ENCODE measurements around the gene NBEAL2.
"Not testable (repeated sequence)": the region's sequence is repeated elsewhere in the genome, so short reads cannot be mapped to it uniquely, and the experiment has no call there.

Gene NBEAL2

GRCh38 chr3:47036145-47036544 is 56.7 kb downstream of the NBEAL2 start:
- Histone ChIP-seq H3K9me3 (replicated peaks in 1 of 11) (peaks cover 0 to 6% (median 0%) of the 10 kb centered on the region in 11 experiments; a peak in 2 of 22 replicates), H3K4me2 (no peak overlapping the region), H3K36me3 (peaks cover 79 to 96% (median 89%) of the 10 kb centered on the region in 11 experiments), H3K27me3 (no peaks in the 10 kb centered on the region), H3K4me3 (no peak overlapping the region), H4K20me1 (peaks cover 0 to 32% (median 12%) of the 10 kb centered on the region in 11 experiments; a peak in 13 of 22 replicates), H3K27ac (no peak overlapping the region), H3K9ac (no peak overlapping the region), H3K4me1 (peaks cover 0 to 12% (median 4%) of the 10 kb centered on the region in 10 experiments; a peak in 10 of 20 replicates)
- TF ChIP-seq Cebpa-rat (IDR thresholded peaks at IDR 0.05): no peak

GRCh38 chr3:47037302-47037701 is 57.8 kb downstream of the NBEAL2 start:
- not testable (repeated sequence) for H3K4me3 ChIP-seq; H3K4me1 ChIP-seq; H3K27me3 ChIP-seq; H3K27ac ChIP-seq; H3K4me2 ChIP-seq; H3K9ac ChIP-seq; H3K9me3 ChIP-seq (replicated peaks in 1 of 11)
- H4K20me1 ChIP-seq: peaks cover 0 to 27% (median 7%) of the 10 kb centered on the region in 11 experiments; a peak in 12 of 22 replicates
- peaks cover 91 to 98% (median 96%) of the 10 kb centered on the region in 11 experiments for H3K36me3 ChIP-seq

- H3K4me3 ChIP-seq: no peak overlapping the region
- no peaks in the 10 kb centered on the region for H3K27me3 ChIP-seq
- peaks cover 0 to 6% (median 0%) of the 10 kb centered on the region in 11 experiments; a peak in 2 of 22 replicates for H3K9me3 ChIP-seq (replicated peaks in 1 of 11)
- peaks cover 0 to 31% (median 0%) of the 10 kb centered on the region in 11 experiments; a peak in 6 of 22 replicates for H4K20me1 ChIP-seq
- H3K36me3 ChIP-seq: peaks cover 87 to 98% (median 94%) of the 10 kb centered on the region in 11 experiments
- no peak overlapping the region for H3K27ac ChIP-seq
- no peak overlapping the region for H3K9ac ChIP-seq
- TF ChIP-seq Cebpa-rat (IDR thresholded peaks at IDR 0.05): no peak
- peaks cover 0 to 5% (median 0%) of the 10 kb centered on the region in 10 experiments; a peak in 2 of 20 replicates for H3K4me1 ChIP-seq
- H3K4me2 ChIP-seq: no peak overlapping the region
Measured at GRCh38 chr3:47041114-47041513, 61.6 kb downstream of the NBEAL2 start.

GRCh38 chr3:47042231-47042791 is 62.8 kb downstream of the NBEAL2 start:
- Histone ChIP-seq H4K20me1 (peaks cover 0 to 41% (median 6%) of the 10 kb centered on the region in 11 experiments; a peak in 10 of 22 replicates), H3K9ac (no peak overlapping the region), H3K4me2 (no peak overlapping the region), H3K9me3 (replicated peaks in 1 of 11) (peaks cover 0 to 6% (median 0%) of the 10 kb centered on the region in 11 experiments; a peak in 2 of 22 replicates), H3K27ac (no peak overlapping the region), H3K4me1 (peaks cover 0 to 5% (median 0%) of the 10 kb centered on the region in 10 experiments; a peak in 2 of 20 replicates), H3K27me3 (no peaks in the 10 kb centered on the region), H3K36me3 (peaks cover 84 to 100% (median 95%) of the 10 kb centered on the region in 11 experiments), H3K4me3 (no peak overlapping the region)
- TF ChIP-seq Cebpa-rat (IDR thresholded peaks at IDR 0.05): no peak

- H3K27ac ChIP-seq: no peak overlapping the region
- H4K20me1 ChIP-seq: peaks cover 0 to 72% (median 21%) of the 10 kb centered on the region in 11 experiments; a peak in 16 of 22 replicates
- peaks cover 51 to 76% (median 61%) of the 10 kb centered on the region in 11 experiments for H3K36me3 ChIP-seq
- H3K4me3 ChIP-seq: no peak overlapping the region
- no peaks in the 10 kb centered on the region for H3K4me1 ChIP-seq
- peak overlapping the region in 1 of 11 experiments; percentile 21; a peak in 1 of 22 replicates for H3K9ac ChIP-seq
- no peak overlapping the region for H3K4me2 ChIP-seq
- TF ChIP-seq Cebpa-rat (IDR thresholded peaks at IDR 0.05): no peak
- H3K9me3 ChIP-seq (replicated peaks in 1 of 11): no peaks in the 10 kb centered on the region
- no peaks in the 10 kb centered on the region for H3K27me3 ChIP-seq
Measured at GRCh38 chr3:47047069-47047468, 67.6 kb downstream of the NBEAL2 start.

GRCh38 chr3:47047673-47048072 is 68.2 kb downstream of the NBEAL2 start:
- no peaks in the 10 kb centered on the region for H3K27me3 ChIP-seq
- H3K9me3 ChIP-seq (replicated peaks in 1 of 11): no peaks in the 10 kb centered on the region
- peaks cover 0 to 71% (median 22%) of the 10 kb centered on the region in 11 experiments; a peak in 16 of 22 replicates for H4K20me1 ChIP-seq
- no peak overlapping the region for H3K4me3 ChIP-seq
- peak overlapping the region in 1 of 11 experiments; percentile 21; a peak in 1 of 22 replicates for H3K9ac ChIP-seq
- no peak overlapping the region for H3K27ac ChIP-seq
- TF ChIP-seq Cebpa-rat (IDR thresholded peaks at IDR 0.05): no peak
- no peak overlapping the region for H3K4me2 ChIP-seq
- H3K4me1 ChIP-seq: no peaks in the 10 kb centered on the region
- peaks cover 51 to 76% (median 61%) of the 10 kb centered on the region in 11 experiments for H3K36me3 ChIP-seq

- Histone ChIP-seq H3K9me3 (replicated peaks in 1 of 11) (no peaks in the 10 kb centered on the region), H3K36me3 (peaks cover 70 to 92% (median 81%) of the 10 kb centered on the region in 11 experiments), H3K4me1 (peaks cover 0 to 7% (median 0%) of the 10 kb centered on the region in 10 experiments; a peak in 4 of 20 replicates), H3K4me3 (no peak overlapping the region), H3K9ac (no peak overlapping the region), H3K27me3 (no peaks in the 10 kb centered on the region), H3K4me2 (no peak overlapping the region), H4K20me1 (peaks cover 13 to 63% (median 35%) of the 10 kb centered on the region in 11 experiments; a peak in 18 of 22 replicates), H3K27ac (no peak overlapping the region)
- TF ChIP-seq Cebpa-rat (IDR thresholded peaks at IDR 0.05): no peak
Measured at GRCh38 chr3:47054412-47054811, 74.9 kb downstream of the NBEAL2 start.

GRCh38 chr3:47056705-47057104 is 77.2 kb downstream of the NBEAL2 start:
- no peaks in the 10 kb centered on the region for H3K9me3 ChIP-seq (replicated peaks in 1 of 11)
- peaks cover 0 to 7% (median 0%) of the 10 kb centered on the region in 10 experiments; a peak in 4 of 20 replicates for H3K4me1 ChIP-seq
- no peak overlapping the region for H3K9ac ChIP-seq
- H3K27ac ChIP-seq: no peak overlapping the region
- TF ChIP-seq Cebpa-rat (IDR thresholded peaks at IDR 0.05): no peak
- H4K20me1 ChIP-seq: peaks cover 16 to 71% (median 38%) of the 10 kb centered on the region in 11 experiments; a peak in 18 of 22 replicates
- peaks cover 81 to 99% (median 90%) of the 10 kb centered on the region in 11 experiments for H3K36me3 ChIP-seq
- H3K27me3 ChIP-seq: no peaks in the 10 kb centered on the region
- no peak overlapping the region for H3K4me3 ChIP-seq
- no peak overlapping the region for H3K4me2 ChIP-seq

- H3K4me1 ChIP-seq: peaks cover 0 to 7% (median 0%) of the 10 kb centered on the region in 10 experiments; a peak in 4 of 20 replicates
- H3K9ac ChIP-seq: no peak overlapping the region
- H4K20me1 ChIP-seq: peaks cover 12 to 71% (median 41%) of the 10 kb centered on the region in 11 experiments; a peak in 18 of 22 replicates
- H3K4me3 ChIP-seq: no peak overlapping the region
- no peaks in the 10 kb centered on the region for H3K27me3 ChIP-seq
- no peak overlapping the region for H3K27ac ChIP-seq
- no peak for TF ChIP-seq Cebpa-rat (IDR thresholded peaks at IDR 0.05)
- no peak overlapping the region for H3K4me2 ChIP-seq
- H3K36me3 ChIP-seq: peaks cover 81 to 99% (median 91%) of the 10 kb centered on the region in 11 experiments
- H3K9me3 ChIP-seq (replicated peaks in 1 of 11): no peaks in the 10 kb centered on the region
Measured at GRCh38 chr3:47057212-47057671, 77.8 kb downstream of the NBEAL2 start.
